ENCODE data around the gene AFG1L.
"Not testable (repeated sequence)": the region's sequence is repeated elsewhere in the genome, so short reads cannot be mapped to it uniquely, and the experiment has no call there.

Gene AFG1L

DNA sequence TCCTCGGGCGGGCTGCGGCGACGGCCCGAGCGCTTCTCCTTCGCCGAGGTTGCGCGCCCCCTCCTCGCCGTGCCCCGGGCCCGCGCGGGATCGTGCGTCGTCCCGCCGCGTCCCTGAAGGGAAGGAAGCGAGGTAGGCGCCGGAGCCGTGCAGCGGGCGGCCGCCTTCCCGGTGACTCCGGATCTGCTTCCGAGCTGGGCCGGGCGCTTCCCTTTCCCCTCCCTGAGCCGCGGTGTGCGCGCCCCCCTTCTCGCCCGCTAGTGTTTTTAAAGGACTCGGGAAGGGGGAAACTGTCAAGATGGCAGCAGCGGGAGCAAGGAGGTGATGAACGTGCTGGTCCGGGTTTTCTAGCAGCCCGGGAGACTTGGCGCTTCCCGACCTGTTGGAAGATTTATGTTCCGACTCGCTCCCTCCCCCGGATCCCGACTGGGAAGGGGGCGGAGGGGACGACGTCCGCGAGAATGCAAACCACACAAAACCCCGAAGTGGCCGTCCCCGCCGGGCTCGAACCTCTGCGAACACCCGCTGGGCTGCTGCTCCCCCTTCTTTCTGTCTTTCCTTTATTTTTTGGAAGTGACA is 265.1 kb downstream of the AFG1L start:
- Histone ChIP-seq H3K36me3 (ENCODE audit: insufficient read depth) (no peaks in the 10 kb centered on the region), H3K4me1 (ENCODE audit: low read depth, poor library complexity, severe bottlenecking) (peaks cover 10% of the 10 kb centered on the region), H3K4me2 (peak overlapping the region; percentile 47), H3K79me2 (ENCODE audit: insufficient read depth, low read depth) (peaks cover 36% of the 10 kb centered on the region), H3K27ac (peak overlapping the region; percentile 67), H3K4me3 (IDR thresholded peaks at IDR 0.05; ENCODE audit: insufficient read depth, low read depth, low read length) (no peak overlapping the region), H3K27me3 (ENCODE audit: insufficient read depth, low read depth) (no peaks in the 10 kb centered on the region), H3K9ac (peak overlapping the region; percentile 94), H2AFZ (ENCODE audit: low read depth) (no peak overlapping the region), H4K20me1 (ENCODE audit: insufficient read depth) (peaks cover 4% of the 10 kb centered on the region)
- TF ChIP-seq, protein P1, sequence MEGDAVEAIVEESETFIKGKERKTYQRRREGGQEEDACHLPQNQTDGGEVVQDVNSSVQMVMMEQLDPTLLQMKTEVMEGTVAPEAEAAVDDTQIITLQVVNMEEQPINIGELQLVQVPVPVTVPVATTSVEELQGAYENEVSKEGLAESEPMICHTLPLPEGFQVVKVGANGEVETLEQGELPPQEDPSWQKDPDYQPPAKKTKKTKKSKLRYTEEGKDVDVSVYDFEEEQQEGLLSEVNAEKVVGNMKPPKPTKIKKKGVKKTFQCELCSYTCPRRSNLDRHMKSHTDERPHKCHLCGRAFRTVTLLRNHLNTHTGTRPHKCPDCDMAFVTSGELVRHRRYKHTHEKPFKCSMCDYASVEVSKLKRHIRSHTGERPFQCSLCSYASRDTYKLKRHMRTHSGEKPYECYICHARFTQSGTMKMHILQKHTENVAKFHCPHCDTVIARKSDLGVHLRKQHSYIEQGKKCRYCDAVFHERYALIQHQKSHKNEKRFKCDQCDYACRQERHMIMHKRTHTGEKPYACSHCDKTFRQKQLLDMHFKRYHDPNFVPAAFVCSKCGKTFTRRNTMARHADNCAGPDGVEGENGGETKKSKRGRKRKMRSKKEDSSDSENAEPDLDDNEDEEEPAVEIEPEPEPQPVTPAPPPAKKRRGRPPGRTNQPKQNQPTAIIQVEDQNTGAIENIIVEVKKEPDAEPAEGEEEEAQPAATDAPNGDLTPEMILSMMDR (conservative IDR thresholded peaks at IDR 0.05; ENCODE audit: low read depth, low read length), result no peak

DNA sequence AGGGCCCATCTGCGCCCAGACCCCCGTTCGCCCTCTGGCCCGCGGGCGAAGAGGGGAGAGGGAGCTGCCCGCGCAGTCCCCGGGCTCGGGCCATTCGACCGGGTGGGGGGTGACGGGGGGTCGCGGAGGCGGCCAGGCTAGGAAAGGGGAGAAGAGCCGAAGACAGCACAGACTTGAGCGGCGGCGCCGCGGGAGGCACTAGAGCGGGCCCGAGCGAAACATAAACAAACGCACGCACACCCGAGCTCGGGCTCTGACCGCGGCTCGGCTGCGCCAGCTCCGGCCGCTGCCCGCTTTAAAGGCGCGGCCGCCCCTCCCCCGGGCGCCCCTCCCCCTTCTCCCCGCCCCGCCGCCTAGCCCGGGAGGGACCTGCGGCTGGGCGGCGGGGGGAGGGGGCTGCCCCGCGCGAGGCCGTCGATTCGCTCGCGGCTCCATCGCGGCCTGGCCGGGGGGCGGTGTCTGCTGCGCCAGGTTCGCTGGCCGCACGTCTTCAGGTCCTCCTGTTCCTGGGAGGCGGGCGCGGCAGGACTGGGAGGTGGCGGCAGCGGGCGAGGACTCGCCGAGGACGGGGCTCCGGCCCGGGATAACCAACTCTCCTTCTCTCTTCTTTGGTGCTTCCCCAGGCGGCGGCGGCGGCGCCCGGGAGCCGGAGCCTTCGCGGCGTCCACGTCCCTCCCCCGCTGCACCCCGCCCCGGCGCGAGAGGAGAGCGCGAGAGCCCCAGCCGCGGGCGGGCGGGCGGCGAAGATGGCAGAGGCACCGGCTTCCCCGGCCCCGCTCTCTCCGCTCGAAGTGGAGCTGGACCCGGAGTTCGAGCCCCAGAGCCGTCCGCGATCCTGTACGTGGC is 265.8 kb downstream of the AFG1L start, which contains the start of gene FOXO3:
FOXO3 (plus strand) TSS at position 455 of the 846 bp plus-strand sequence; CDS start at position 747, 292 bp downstream.
- H3K36me3 ChIP-seq (ENCODE audit: insufficient read depth), result 0 out of 2 replicates have a peak, but pooled peaks cover under 1% of the 10 kb centered on the region
- H3K27ac ChIP-seq, result peak within 1 kb of the TSS; percentile 91
- H3K27me3 ChIP-seq (ENCODE audit: insufficient read depth, low read depth), result no peaks in the 10 kb centered on the region
- no peak within 1 kb of the TSS for H3K4me3 ChIP-seq (IDR thresholded peaks at IDR 0.05; ENCODE audit: insufficient read depth, low read depth, low read length)
- peaks cover 43% of the 10 kb centered on the region for H3K79me2 ChIP-seq (ENCODE audit: insufficient read depth, low read depth)
- H3K4me1 ChIP-seq (ENCODE audit: low read depth, poor library complexity, severe bottlenecking), result peaks cover 17% of the 10 kb centered on the region
- TF ChIP-seq, protein P1 (conservative IDR thresholded peaks at IDR 0.05; ENCODE audit: low read depth, low read length), result no peak
- peak within 1 kb of the TSS; percentile 86 for H3K4me2 ChIP-seq
- H3K9ac ChIP-seq, result peak within 1 kb of the TSS; percentile 94
- H4K20me1 ChIP-seq (ENCODE audit: insufficient read depth), result peaks cover 10% of the 10 kb centered on the region
- no peak within 1 kb of the TSS for H2AFZ ChIP-seq (ENCODE audit: low read depth)

DNA sequence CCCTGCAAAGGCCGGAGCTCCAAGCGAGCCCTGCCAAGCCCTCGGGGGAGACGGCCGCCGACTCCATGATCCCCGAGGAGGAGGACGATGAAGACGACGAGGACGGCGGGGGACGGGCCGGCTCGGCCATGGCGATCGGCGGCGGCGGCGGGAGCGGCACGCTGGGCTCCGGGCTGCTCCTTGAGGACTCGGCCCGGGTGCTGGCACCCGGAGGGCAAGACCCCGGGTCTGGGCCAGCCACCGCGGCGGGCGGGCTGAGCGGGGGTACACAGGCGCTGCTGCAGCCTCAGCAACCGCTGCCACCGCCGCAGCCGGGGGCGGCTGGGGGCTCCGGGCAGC is 266.4 kb downstream of the AFG1L start:
- H3K9ac ChIP-seq, result peak overlapping the region; percentile 94; the same call in 1 of the 2 replicates
- H3K4me3 ChIP-seq (IDR thresholded peaks at IDR 0.05; ENCODE audit: insufficient read depth, low read depth, low read length), result not testable (repeated sequence)

DNA sequence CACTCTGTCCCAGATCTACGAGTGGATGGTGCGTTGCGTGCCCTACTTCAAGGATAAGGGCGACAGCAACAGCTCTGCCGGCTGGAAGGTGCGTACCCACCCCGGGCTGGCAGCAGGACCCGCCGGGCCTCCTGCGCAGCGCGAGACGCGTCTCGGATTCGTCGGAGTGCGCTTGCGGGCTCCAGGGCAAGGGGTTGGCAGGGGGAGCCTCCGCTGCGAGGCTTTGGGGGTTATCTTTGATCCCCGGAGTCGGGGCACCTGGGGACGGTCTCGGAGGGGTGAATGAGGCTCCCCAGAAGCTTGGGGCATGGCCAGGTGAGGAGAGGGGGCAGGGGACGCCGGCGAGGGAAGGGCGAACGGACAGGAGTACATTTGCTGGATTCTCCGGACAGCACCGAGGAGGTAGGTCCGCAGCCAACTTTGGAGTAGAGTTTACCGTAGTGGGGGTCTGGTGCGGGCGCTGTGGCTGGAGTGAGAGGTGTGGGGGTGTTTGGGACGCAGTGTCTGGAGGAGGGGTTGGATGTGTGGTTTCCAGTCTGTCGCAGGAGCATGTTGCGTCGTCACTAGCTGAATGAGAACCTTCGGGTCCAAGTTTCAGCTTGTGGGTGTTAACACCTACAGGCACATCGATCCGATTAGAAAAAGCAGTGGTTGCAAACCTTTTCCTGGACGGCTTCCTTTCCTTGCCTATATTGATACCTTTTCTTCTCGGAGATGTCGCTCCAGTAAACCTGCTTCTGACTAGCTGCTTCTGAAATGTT is 267.1 kb downstream of the AFG1L start:
- H3K79me2 ChIP-seq (ENCODE audit: insufficient read depth, low read depth), result peaks cover 55% of the 10 kb centered on the region
- no peaks in the 10 kb centered on the region for H3K27me3 ChIP-seq (ENCODE audit: insufficient read depth, low read depth)
- H3K4me3 ChIP-seq (IDR thresholded peaks at IDR 0.05; ENCODE audit: insufficient read depth, low read depth, low read length), result no peak overlapping the region
- H3K36me3 ChIP-seq (ENCODE audit: insufficient read depth), result peaks cover 13% of the 10 kb centered on the region; the same call in 1 of the 2 replicates
- H3K4me2 ChIP-seq, result peak overlapping the region; percentile 86; the same call in 1 of the 2 replicates
- peaks cover 22% of the 10 kb centered on the region for H4K20me1 ChIP-seq (ENCODE audit: insufficient read depth)
- no peak overlapping the region for H2AFZ ChIP-seq (ENCODE audit: low read depth)
- TF ChIP-seq, protein P1 (conservative IDR thresholded peaks at IDR 0.05; ENCODE audit: low read depth, low read length), result no peak
- H3K27ac ChIP-seq, result peak overlapping the region; percentile 91
- H3K4me1 ChIP-seq (ENCODE audit: low read depth, poor library complexity, severe bottlenecking), result peaks cover 27% of the 10 kb centered on the region
- peak overlapping the region; percentile 94 for H3K9ac ChIP-seq

More for the DNA sequence above, 266.4 kb downstream of the AFG1L start:
- H3K79me2 ChIP-seq (ENCODE audit: insufficient read depth, low read depth), result peaks cover 49% of the 10 kb centered on the region
- peaks cover 16% of the 10 kb centered on the region for H4K20me1 ChIP-seq (ENCODE audit: insufficient read depth)
- H3K27ac ChIP-seq, result peak overlapping the region; percentile 91
- H3K27me3 ChIP-seq (ENCODE audit: insufficient read depth, low read depth); H2AFZ ChIP-seq (ENCODE audit: low read depth); H3K4me2 ChIP-seq; H3K36me3 ChIP-seq (ENCODE audit: insufficient read depth): not testable (repeated sequence)
- peaks cover 23% of the 10 kb centered on the region for H3K4me1 ChIP-seq (ENCODE audit: low read depth, poor library complexity, severe bottlenecking)

Measured in KMS-11 (cell line).